H1 (cell line): Measurements from ENCODE around the gene ELP4. TPM values are rescaled to one million over a fixed set of nuclear protein-coding genes. Genes with fewer than 3 reads are reported as not detected.

Experiments used
- PHF8 ChIP-seq: fragments of 200-600 bp; sonication (generic); conservative IDR thresholded peaks from 2 replicates; pipeline ENCODE4 v1.7.1; 2012; ENCODE audit warnings: low read depth, mild to moderate bottlenecking, inconsistent platforms, low read length, moderate library complexity
- POLR2A ChIP-seq, 2 experiments: IDR thresholded peaks; 1 replicate in 1 of 2; 2 replicates in 1 of 2; pipeline ENCODE4 v1.6.1; 2011; ENCODE audit warnings: low read depth in 2 of 2, low read length in 2 of 2, mild to moderate bottlenecking in 2 of 2; ENCODE audit errors: control extremely low read depth in 1 of 2
- RFX5 ChIP-seq: IDR thresholded peaks from 2 replicates; pipeline ENCODE4 v1.6.1; 2011; ENCODE audit warnings: low read depth, low read length, improper control_type of control experiment, borderline replicate concordance
- SAP30 ChIP-seq: fragments of 300-600 bp; sonication (generic); IDR thresholded peaks from 2 replicates; pipeline ENCODE4 v1.7.1; 2012; ENCODE audit warnings: low read length, moderate library complexity, mild to moderate bottlenecking, inconsistent platforms; ENCODE audit not compliant: insufficient read depth, insufficient replicate concordance
- SRF ChIP-seq: IDR thresholded peaks from 2 replicates; pipeline ENCODE4 v1.6.1; 2011; ENCODE audit warnings: mild to moderate bottlenecking, low read depth, low read length, moderate library complexity
- polyA plus RNA-seq, 7 experiments: library from polyadenylated mRNA; depleted of rRNA in 3 of 7; stranded (reverse) in 5 of 7; unstranded in 2 of 7; fragments of >200 nt in 5 of 7; fragments of 200-250 nt in 2 of 7; gene quantifications; 1 replicate in 5 of 7; 2 replicates in 1 of 7; 4 replicates in 1 of 7; pipeline versions ENCODE4 v1.2.1 to v1.2.3, GENCODE V29; 2011 to 2013; ENCODE audit warnings: missing spikeins in 2 of 7, mixed read lengths in 2 of 7
- total RNA-seq: library from RNA; stranded (reverse); fragmentation: NEBNext Ultra II Directional; extraction: Animal tissue kit (Norgen Biotek cat#: 25700); gene quantifications from 2 replicates; pipeline ENCODE4 v1.2.1, GENCODE V29; 2021
- TF ChIP-seq, protein P1 (sequence below): IDR thresholded peaks from 2 replicates; pipeline ENCODE4 v1.6.1; 2012; ENCODE audit warnings: inconsistent platforms

The ELP4 gene
- total and polyA plus RNA-seq, 2 of the 8 experiments (the other 6 are each of a cell fraction or from before 2014, with no cell fraction given), result 14.0 to 18.6 TPM

DNA sequence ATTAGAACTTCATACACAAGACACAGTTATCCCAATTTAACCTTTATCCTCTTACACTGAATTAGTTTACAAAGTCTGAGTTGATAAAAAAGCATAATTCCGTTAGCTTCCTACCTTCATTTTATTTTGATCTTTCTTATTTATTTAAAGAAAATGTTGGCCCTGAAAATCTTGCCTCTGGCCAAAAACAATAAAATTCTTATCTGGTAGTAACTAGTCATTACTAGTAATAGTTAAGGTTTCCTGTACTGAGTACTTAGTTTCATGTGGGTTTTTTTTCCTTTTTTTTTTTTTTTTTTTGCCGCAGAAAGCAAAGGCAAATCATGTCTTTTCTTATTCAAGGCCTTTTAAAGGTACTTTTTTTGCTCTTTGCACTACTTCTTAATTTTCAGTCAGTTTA lies 180.9 kb downstream of the ELP4 start (continued):
- no peak for TF ChIP-seq PHF8
- no peak for TF ChIP-seq RFX5
- TF ChIP-seq SAP30, result no peak
- TF ChIP-seq POLR2A (IDR thresholded peaks at IDR 0.05; ENCODE audit: control extremely low read depth in 1 of 2, low read depth in 2 of 2, low read length in 2 of 2), result no peak
- TF ChIP-seq, protein P1, sequence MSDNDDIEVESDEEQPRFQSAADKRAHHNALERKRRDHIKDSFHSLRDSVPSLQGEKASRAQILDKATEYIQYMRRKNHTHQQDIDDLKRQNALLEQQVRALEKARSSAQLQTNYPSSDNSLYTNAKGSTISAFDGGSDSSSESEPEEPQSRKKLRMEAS, result no peak
- TF ChIP-seq SRF, result no peak
- TF ChIP-seq, all 59 proteins: peak for 0
